ENCODE data around the gene TIPARP. TPM values are rescaled to one million over a fixed set of nuclear protein-coding genes. Genes with fewer than 3 reads are reported as not detected.

TIPARP gene
- total RNA-seq, 1 donor from 2014 or later, result 17.7 TPM

Other genes starting within 250 kb of the TIPARP start
- 151 and 153 TPM in 2 replicates for gene SSR3, start 119.5 kb upstream of the TIPARP start, total RNA-seq
- gene LEKR1, start 151.8 kb downstream of the TIPARP start, total RNA-seq, result 0.14 and 0.24 TPM in 2 replicates

Data from activated CD4-positive, alpha-beta T cell treated with anti-CD3 and anti-CD28 coated beads, Interleukin-2, amount 10 ng/mL, durations not matched to agents 24 days and 14 days (primary cell).